Measurements from ENCODE around the gene NKD1. TPM values are rescaled to one million over a fixed set of nuclear protein-coding genes. Genes with fewer than 3 reads are reported as not detected.

The NKD1 gene
- total RNA-seq, 1 donor from 2014 or later: under 0.01 TPM

DNA sequence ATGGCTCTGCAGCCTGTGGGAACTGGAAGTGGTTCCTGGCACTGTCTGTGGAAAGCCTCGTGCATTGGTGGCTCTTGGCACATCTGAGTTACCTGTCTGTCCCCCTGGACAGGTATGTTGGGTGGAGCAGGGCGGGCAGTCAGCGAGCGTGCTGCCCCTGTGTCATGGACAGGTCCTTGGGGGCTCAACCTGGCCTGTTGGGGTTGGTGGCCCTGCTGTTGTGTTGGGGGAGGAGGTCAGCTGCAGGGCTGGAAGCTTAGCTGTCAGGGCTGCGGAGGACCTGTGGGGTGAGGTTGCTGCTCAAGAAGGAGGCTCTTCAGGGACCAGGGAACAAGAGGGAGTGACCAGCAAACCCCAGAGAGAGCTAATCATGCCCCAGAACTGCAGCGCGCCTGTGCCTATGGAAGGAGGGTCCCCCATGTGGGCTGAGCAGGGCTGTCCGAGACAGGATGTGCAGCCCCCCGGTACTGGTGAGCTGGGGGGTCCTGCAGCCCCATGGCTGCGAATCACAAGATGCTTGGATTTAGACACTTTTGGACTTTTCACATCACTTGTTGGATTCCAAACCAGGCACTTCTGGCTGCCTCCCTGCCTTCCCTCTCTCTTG lies 7.2 kb downstream of the NKD1 start:
- Histone ChIP-seq H3K36me3 (ENCODE audit: control insufficient read depth, insufficient read depth, low read length) (no peaks in the 10 kb centered on the region), H3K27me3 (ENCODE audit: control insufficient read depth, insufficient read depth, low read length) (no peaks in the 10 kb centered on the region), H3K4me3 (ENCODE audit: low read depth, low read length) (no peak overlapping the region)
- TF ChIP-seq, protein P1, sequence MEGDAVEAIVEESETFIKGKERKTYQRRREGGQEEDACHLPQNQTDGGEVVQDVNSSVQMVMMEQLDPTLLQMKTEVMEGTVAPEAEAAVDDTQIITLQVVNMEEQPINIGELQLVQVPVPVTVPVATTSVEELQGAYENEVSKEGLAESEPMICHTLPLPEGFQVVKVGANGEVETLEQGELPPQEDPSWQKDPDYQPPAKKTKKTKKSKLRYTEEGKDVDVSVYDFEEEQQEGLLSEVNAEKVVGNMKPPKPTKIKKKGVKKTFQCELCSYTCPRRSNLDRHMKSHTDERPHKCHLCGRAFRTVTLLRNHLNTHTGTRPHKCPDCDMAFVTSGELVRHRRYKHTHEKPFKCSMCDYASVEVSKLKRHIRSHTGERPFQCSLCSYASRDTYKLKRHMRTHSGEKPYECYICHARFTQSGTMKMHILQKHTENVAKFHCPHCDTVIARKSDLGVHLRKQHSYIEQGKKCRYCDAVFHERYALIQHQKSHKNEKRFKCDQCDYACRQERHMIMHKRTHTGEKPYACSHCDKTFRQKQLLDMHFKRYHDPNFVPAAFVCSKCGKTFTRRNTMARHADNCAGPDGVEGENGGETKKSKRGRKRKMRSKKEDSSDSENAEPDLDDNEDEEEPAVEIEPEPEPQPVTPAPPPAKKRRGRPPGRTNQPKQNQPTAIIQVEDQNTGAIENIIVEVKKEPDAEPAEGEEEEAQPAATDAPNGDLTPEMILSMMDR (IDR thresholded peaks at IDR 0.05; ENCODE audit: insufficient read depth, low read length, severe bottlenecking): no peak
- FAIRE-seq (no peak), DNase-seq (ENCODE audit: low read depth) (no peak)

DNA sequence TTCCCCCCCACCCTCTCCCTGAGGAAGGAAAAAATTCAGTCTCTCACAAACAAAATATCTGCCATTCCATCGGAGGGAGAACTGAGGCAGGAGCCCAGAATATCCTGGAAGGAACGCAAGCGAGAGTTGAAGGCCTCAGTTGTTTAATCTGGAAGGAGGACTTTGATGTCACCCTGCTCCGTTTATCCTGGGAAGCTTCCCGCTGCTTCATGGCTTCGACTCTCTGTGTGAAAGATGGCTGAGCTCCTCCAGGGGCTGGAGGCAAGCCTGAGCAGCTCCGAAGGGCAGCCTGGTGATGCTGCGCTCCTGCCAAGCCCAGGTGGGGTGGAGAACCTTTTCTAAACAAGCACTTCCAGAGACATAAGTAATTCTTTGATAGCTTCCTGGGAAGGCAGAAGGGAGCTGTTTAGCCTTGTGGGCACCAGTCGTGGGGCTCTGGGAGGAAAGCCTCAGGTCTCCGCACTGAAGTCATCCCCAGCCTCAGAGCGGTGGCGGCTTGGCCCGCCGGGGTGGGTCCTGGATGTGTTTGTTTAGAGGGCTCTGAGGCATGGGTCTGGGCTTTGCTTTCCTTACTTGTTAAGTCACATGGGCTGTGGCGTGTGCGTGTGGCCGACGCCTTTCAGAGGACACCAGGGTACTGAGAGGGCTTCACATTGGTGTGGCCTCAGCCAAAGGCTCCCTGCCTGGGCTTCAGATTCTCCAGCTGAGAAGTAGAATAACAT lies 7.9 kb downstream of the NKD1 start:
- H3K36me3 ChIP-seq (ENCODE audit: control insufficient read depth, insufficient read depth, low read length): no peaks in the 10 kb centered on the region
- TF ChIP-seq, protein P1 (IDR thresholded peaks at IDR 0.05; ENCODE audit: insufficient read depth, low read length, severe bottlenecking): no peak
- no peak overlapping the region for H3K4me3 ChIP-seq (ENCODE audit: low read depth, low read length)
- no peaks in the 10 kb centered on the region for H3K27me3 ChIP-seq (ENCODE audit: control insufficient read depth, insufficient read depth, low read length)
- DNase-seq (ENCODE audit: low read depth) (no peak), FAIRE-seq (no peak)

DNA sequence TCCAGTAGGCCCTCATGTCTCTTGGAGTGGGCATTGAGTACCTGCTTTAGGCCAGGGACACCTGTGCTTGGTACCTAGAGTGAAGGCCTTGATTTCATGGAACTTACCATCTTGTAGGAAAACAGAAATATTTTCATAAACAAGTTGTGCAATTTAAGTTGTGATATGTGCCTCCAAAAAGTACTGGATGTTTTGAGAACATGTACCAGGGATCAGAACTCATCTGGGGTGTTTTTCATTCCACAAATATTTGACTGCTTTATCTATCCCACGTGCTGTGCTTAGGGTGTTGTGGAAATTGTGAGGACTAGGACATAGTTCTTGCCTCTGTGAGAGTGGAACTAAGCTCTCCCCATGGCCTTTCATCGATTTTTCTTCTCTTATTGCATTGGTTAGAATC lies 8.8 kb downstream of the NKD1 start:
- no peak overlapping the region for H3K4me3 ChIP-seq (ENCODE audit: low read depth, low read length)
- TF ChIP-seq, protein P1 (IDR thresholded peaks at IDR 0.05; ENCODE audit: insufficient read depth, low read length, severe bottlenecking): no peak
- DNase-seq (ENCODE audit: low read depth) (no peak), FAIRE-seq (no peak)
- no peaks in the 10 kb centered on the region for H3K27me3 ChIP-seq (ENCODE audit: control insufficient read depth, insufficient read depth, low read length)
- no peaks in the 10 kb centered on the region for H3K36me3 ChIP-seq (ENCODE audit: control insufficient read depth, insufficient read depth, low read length)

DNA sequence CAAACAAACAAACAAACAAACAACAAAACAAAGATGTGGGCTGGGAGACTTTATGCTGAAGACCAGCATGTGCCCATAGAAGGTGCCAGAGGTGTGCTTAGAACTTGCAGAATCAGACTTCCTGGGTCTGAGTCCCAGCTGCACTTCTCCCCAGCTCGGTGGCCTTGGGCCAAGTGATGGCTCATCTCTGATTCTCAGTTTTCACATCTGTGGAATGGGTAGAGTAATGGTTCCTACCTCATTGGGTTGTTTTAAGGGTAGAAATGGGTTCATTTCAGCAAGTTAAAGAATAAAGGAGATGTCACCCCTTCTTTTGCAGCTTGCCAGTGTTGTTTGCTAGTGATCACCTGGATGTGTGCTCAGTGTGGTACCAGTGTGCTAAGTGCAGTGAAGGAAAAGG lies 10.7 kb downstream of the NKD1 start:
- Histone ChIP-seq H3K4me3 (ENCODE audit: low read depth, low read length) (no peak overlapping the region), H3K36me3 (ENCODE audit: control insufficient read depth, insufficient read depth, low read length) (no peaks in the 10 kb centered on the region), H3K27me3 (ENCODE audit: control insufficient read depth, insufficient read depth, low read length) (no peaks in the 10 kb centered on the region)
- FAIRE-seq (no peak), DNase-seq (ENCODE audit: low read depth) (no peak)
- TF ChIP-seq, protein P1 (IDR thresholded peaks at IDR 0.05; ENCODE audit: insufficient read depth, low read length, severe bottlenecking): no peak

DNA sequence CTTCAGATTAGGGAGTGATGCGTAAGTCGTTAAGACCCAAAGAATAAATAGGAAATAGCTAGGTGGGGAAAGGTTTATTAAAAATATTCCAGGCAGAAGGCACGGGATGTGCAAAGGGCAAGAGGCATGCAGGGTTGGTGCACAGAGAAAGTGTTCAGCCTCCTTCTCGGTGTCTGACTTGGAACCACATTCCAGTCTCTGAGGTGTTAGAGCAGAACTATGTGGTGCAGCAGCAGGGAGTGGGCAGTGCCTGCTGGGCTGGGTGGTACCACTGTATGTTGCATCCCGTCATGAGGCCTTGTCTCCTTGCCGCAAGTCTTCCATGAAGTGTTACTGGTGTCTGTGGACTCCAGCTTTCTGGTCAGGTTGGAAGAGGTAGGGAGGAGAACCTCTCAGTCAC lies 11.1 kb downstream of the NKD1 start:
- no peaks in the 10 kb centered on the region for H3K27me3 ChIP-seq (ENCODE audit: control insufficient read depth, insufficient read depth, low read length)
- DNase-seq (ENCODE audit: low read depth) (no peak), FAIRE-seq (no peak)
- no peaks in the 10 kb centered on the region for H3K36me3 ChIP-seq (ENCODE audit: control insufficient read depth, insufficient read depth, low read length)
- TF ChIP-seq, protein P1 (IDR thresholded peaks at IDR 0.05; ENCODE audit: insufficient read depth, low read length, severe bottlenecking): no peak
- H3K4me3 ChIP-seq (ENCODE audit: low read depth, low read length): no peak overlapping the region

Data from bronchial epithelial cell (primary cell).